ENCODE measurements around the gene ZNF668. TPM values are rescaled to one million over a fixed set of nuclear protein-coding genes. Genes with fewer than 3 reads are reported as not detected.

Gene ZNF668
- total and polyA plus RNA-seq, 2 of the 4 experiments (the other 2 are of a cell fraction): 4.5 to 11.6 TPM

DNA sequence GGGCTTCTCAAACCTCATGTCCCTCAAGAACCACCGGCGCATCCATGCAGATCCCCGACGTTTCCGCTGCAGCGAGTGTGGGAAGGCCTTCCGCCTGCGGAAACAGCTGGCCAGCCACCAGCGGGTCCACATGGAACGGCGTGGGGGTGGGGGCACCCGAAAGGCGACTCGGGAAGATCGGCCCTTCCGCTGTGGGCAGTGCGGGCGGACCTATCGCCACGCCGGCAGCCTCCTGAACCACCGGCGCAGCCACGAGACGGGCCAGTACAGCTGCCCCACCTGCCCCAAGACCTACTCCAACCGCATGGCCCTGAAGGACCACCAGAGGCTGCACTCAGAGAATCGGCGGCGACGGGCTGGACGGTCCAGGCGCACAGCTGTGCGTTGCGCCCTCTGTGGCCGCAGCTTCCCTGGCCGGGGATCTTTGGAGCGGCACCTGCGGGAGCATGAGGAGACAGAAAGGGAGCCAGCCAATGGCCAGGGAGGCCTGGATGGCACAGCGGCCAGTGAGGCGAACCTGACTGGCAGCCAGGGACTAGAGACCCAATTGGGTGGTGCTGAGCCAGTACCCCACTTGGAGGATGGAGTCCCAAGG, 6.1 kb upstream of the ZNF668 start:
- Histone ChIP-seq H2BK120ac (ENCODE audit: low read depth, low read length) (no peak overlapping the region), H4K8ac (ENCODE audit: low read depth in 2 of 2, low read length in 2 of 2) (no peak overlapping the region), H3K18ac (ENCODE audit: low read depth, low read length) (no peak overlapping the region), H3K4me1 (ENCODE audit: control insufficient read depth, insufficient read depth, low read length) (no peaks in the 10 kb centered on the region), H3K9me3 (ENCODE audit: control insufficient read depth, insufficient read depth, low read length) (no peaks in the 10 kb centered on the region), H2AFZ (replicated peaks; ENCODE audit: low read length, poor library complexity) (no peak overlapping the region), H3K27ac (ENCODE audit: insufficient read depth, low read length) (no peak overlapping the region), H2BK15ac (ENCODE audit: low read depth, low read length) (no peak overlapping the region), H3K14ac (replicated peaks; ENCODE audit: low read depth, low read length) (no peak overlapping the region), H3K4me2 (ENCODE audit: low read depth, low read length) (no peak overlapping the region), H3K9ac (ENCODE audit: low read depth, low read length) (no peak overlapping the region), H2BK5ac (ENCODE audit: low read depth, low read length, poor library complexity, severe bottlenecking) (no peak overlapping the region), H3K79me1 (ENCODE audit: low read depth in 1 of 2, low read length in 2 of 2) (peaks cover 14 to 63% of the 10 kb centered on the region in 2 experiments), H2AK5ac (ENCODE audit: low read depth, low read length) (no peak overlapping the region), H3K27me3 (ENCODE audit: control insufficient read depth, insufficient read depth, low read length) (no peaks in the 10 kb centered on the region), H4K20me1 (ENCODE audit: insufficient read depth, low read length) (peaks cover 21% of the 10 kb centered on the region), H3K23ac (ENCODE audit: low read depth, low read length) (no peak overlapping the region), H3K36me3 (ENCODE audit: control insufficient read depth, insufficient read depth, low read length) (peaks cover 81% of the 10 kb centered on the region), H4K5ac (ENCODE audit: low read depth, low read length) (no peak overlapping the region), H3K9me1 (ENCODE audit: insufficient read depth, low read length) (peaks cover 3% of the 10 kb centered on the region; the same call in 1 of the 2 replicates), H3K4me3 (ENCODE audit: insufficient read depth, low read depth, low read length) (no peak overlapping the region), H3K4ac (ENCODE audit: low read depth, low read length) (no peak overlapping the region), H2AK9ac (replicated peaks; ENCODE audit: low read depth, low read length, poor library complexity) (no peak overlapping the region), H3K56ac (ENCODE audit: extremely low read depth, insufficient read depth, low read length) (no peak overlapping the region), H2BK20ac (ENCODE audit: low read depth, low read length) (no peak overlapping the region), H4K91ac (ENCODE audit: insufficient read depth, low read depth, low read length) (no peak overlapping the region)
- POLR2A ChIA-PET (ENCODE audit: unreplicated experiment): no interaction called here
- ATAC-seq (ENCODE audit: low read depth): no peak
- in situ Hi-C loops (cut with MboI; ENCODE audit: low sequenced_read_pairs): loop anchor here (10.0 kb wide), 1 partner anchor 95 kb away; the partner anchor contains the start of gene HSD3B7
- 96% methylated on average over 28 of the region's 40 CpGs; no CpG with 5 or more reads in 1 of the 2 experiments for WGBS, 2 experiments (ENCODE audit: extremely low coverage in 2 of 2, insufficient read length in 1 of 2)
- TF ChIP-seq MAFK (IDR thresholded peaks at IDR 0.05; ENCODE audit: low read depth, low read length) (no peak), CHD1 (IDR thresholded peaks at IDR 0.05; ENCODE audit: low read depth, low read length) (no peak), POLR2A (IDR thresholded peaks at IDR 0.05; ENCODE audit: low read depth, low read length) (no peak), RFX5 (IDR thresholded peaks at IDR 0.05; ENCODE audit: low read depth, low read length) (no peak), BHLHE40 (IDR thresholded peaks at IDR 0.05; ENCODE audit: low read depth, low read length) (no peak), USF2 (IDR thresholded peaks at IDR 0.05; ENCODE audit: low read depth, low read length) (no peak), RAD21 (IDR thresholded peaks at IDR 0.05; ENCODE audit: low read length) (no peak), SMC3 (IDR thresholded peaks at IDR 0.05; ENCODE audit: low read depth, low read length) (no peak), MXI1 (IDR thresholded peaks at IDR 0.05; ENCODE audit: borderline replicate concordance, low read depth, low read length) (no peak), RCOR1 (IDR thresholded peaks at IDR 0.05; ENCODE audit: insufficient replicate concordance, low read length) (no peak), CTCF (conservative IDR thresholded peaks at IDR 0.05; ENCODE audit: low read depth, low read length) (no peak), MAZ (IDR thresholded peaks at IDR 0.05; ENCODE audit: borderline replicate concordance, low read depth, low read length) (no peak), CEBPB (IDR thresholded peaks at IDR 0.05; ENCODE audit: low read depth, low read length) (no peak), FOS (IDR thresholded peaks at IDR 0.05; ENCODE audit: low read depth, low read length) (no peak)
- TF ChIP-seq, protein P1, sequence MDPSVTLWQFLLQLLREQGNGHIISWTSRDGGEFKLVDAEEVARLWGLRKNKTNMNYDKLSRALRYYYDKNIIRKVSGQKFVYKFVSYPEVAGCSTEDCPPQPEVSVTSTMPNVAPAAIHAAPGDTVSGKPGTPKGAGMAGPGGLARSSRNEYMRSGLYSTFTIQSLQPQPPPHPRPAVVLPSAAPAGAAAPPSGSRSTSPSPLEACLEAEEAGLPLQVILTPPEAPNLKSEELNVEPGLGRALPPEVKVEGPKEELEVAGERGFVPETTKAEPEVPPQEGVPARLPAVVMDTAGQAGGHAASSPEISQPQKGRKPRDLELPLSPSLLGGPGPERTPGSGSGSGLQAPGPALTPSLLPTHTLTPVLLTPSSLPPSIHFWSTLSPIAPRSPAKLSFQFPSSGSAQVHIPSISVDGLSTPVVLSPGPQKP (IDR thresholded peaks at IDR 0.05; ENCODE audit: borderline replicate concordance, low read depth, low read length): no peak
- dilution Hi-C loops (cut with HindIII; ENCODE audit: low sequenced_read_pairs, unreplicated experiment): no loop called here
- no TSS peak for BruUV-seq (replicated peaks)
- DNase-seq: no peak
- intact Hi-C loops (cut with micrococcal nuclease): no loop called here
- CTCF ChIA-PET: no interaction called here

Measured in IMR-90 (cell line).